Measurements from ENCODE around the gene LGALS9. TPM values are rescaled to one million over a fixed set of nuclear protein-coding genes. Genes with fewer than 3 reads are reported as not detected.

The LGALS9 gene
- polyA plus RNA-seq, 2 of the 4 experiments (the other 2 are of a cell fraction), result 1.2 to 1.5 TPM

GRCh38 chr17:27605409-27605808 lies 25.6 kb upstream of the LGALS9 start:
- 96% methylated on average over 25 of the region's 25 CpGs for WGBS (ENCODE audit: missing lambda C conversion rate)
- no peak overlapping the region for H3K27ac ChIP-seq
- FAIRE-seq, result no peak
- DNase-seq (ENCODE audit: low read depth in 1 of 2, low spot score in 1 of 2), result no peak
- CTCF ChIA-PET, result interaction anchor here (1.3 to 25.7 kb wide), 12 partner anchors 9 to 369 kb away, joined by 5 to 575 read pairs (median 140); partner anchors contain the start of gene KSR1
- no peak overlapping the region for H3K4me2 ChIP-seq
- TF ChIP-seq RFX5 (IDR thresholded peaks at IDR 0.05), result no peak
- TF ChIP-seq PBX3 (IDR thresholded peaks at IDR 0.05), result no peak
- no peak for TF ChIP-seq FOSL2 (IDR thresholded peaks at IDR 0.05)
- TF ChIP-seq FOSL2 (CRISPR knock-in tag; IDR thresholded peaks at IDR 0.05), result no peak
- TF ChIP-seq HEYL (CRISPR knock-in tag; IDR thresholded peaks at IDR 0.05), result no peak
- TF ChIP-seq ELK1 (IDR thresholded peaks at IDR 0.05; ENCODE audit: low read depth, low read length), result no peak
- TF ChIP-seq POLR2A (IDR thresholded peaks at IDR 0.05; ENCODE audit: low read length), result no peak
- TF ChIP-seq ZSCAN20 (CRISPR knock-in tag; IDR thresholded peaks at IDR 0.05), result no peak
- no peak for TF ChIP-seq CTCF (IDR thresholded peaks at IDR 0.05)
- ATAC-seq, result no peak
- no peak overlapping the region for H3K4me3 ChIP-seq
- no peaks in the 10 kb centered on the region for H3K9me3 ChIP-seq
- H3K4me1 ChIP-seq, result peaks cover 13% of the 10 kb centered on the region
- POLR2A ChIA-PET, result no interaction called here

- WGBS (ENCODE audit: missing lambda C conversion rate), result 83% methylated on average over 16 of the region's 16 CpGs
- no peak overlapping the region for H3K4me3 ChIP-seq
- no peak overlapping the region for H3K4me2 ChIP-seq
- ATAC-seq (no peak), FAIRE-seq (no peak), DNase-seq (ENCODE audit: low read depth in 1 of 2, low spot score in 1 of 2) (no peak)
- ChIA-PET CTCF (interaction anchor here (0.7 to 25.7 kb wide), 12 partner anchors 8 to 371 kb away, joined by 3 to 575 read pairs (median 5); partner anchors contain the start of gene KSR1), POLR2A (no interaction called here)
- no peaks in the 10 kb centered on the region for H3K9me3 ChIP-seq
- no peak for TF ChIP-seq TFCP2L1 (CRISPR knock-in tag; IDR thresholded peaks at IDR 0.05)
- H3K4me1 ChIP-seq, result peaks cover 10% of the 10 kb centered on the region
- H3K27ac ChIP-seq, result no peak overlapping the region
These were observed 23.4 kb upstream of the LGALS9 start for GRCh38 chr17:27607521-27608091.

GRCh38 chr17:27608328-27609230 lies 22.4 kb upstream of the LGALS9 start:
- Histone ChIP-seq H3K9me3 (no peaks in the 10 kb centered on the region), H3K27ac (no peak overlapping the region; a peak in 1 of 6 replicates), H3K4me3 (no peak overlapping the region), H3K4me1 (peaks cover 10% of the 10 kb centered on the region), H3K4me2 (peak overlapping the region; percentile 15; the same call in 1 of the 3 replicates)
- DNase-seq (ENCODE audit: low read depth in 1 of 2, low spot score in 1 of 2) (peak in 1 of 2 experiments; percentile 36), ATAC-seq (peak; percentile 36 to 39; a peak in 4 of 6 replicates), FAIRE-seq (no peak)
- TF ChIP-seq HDAC2 (IDR thresholded peaks at IDR 0.05) (peak; percentile 66; the same call in 1 of the 2 replicates), USF2 (IDR thresholded peaks at IDR 0.05) (no peak), ZFP36 (IDR thresholded peaks at IDR 0.05; ENCODE audit: borderline replicate concordance, partially characterized antibody) (peak; percentile 41), KDM1A (IDR thresholded peaks at IDR 0.05; ENCODE audit: low read depth) (peak; percentile 66; the same call in 1 of the 2 replicates), POLR2A (IDR thresholded peaks at IDR 0.05; ENCODE audit: low read length) (no peak), ESRRA (IDR thresholded peaks at IDR 0.05; ENCODE audit: borderline replicate concordance, low read length) (peak; percentile 38; the same call in 1 of the 2 replicates)
- CTCF ChIA-PET, result interaction anchor here (0.7 to 25.7 kb wide), 13 partner anchors 6 to 372 kb away, joined by 3 to 575 read pairs (median 7); no protein-coding TSS in a partner anchor
- 84% methylated on average over 11 of the region's 11 CpGs for WGBS (ENCODE audit: missing lambda C conversion rate)
- POLR2A ChIA-PET, result no interaction called here
